RKO (cell line): ENCODE data around the gene TSEN2.
"Not testable (repeated sequence)": the region's sequence is repeated elsewhere in the genome, so short reads cannot be mapped to it uniquely, and the experiment has no call there.

Experiments used
- DNase-seq: peaks from one replicate; pipeline ENCODE4 v3.0.0-alpha.2; 2016; ENCODE audit warnings: low spot score

The TSEN2 gene

DNA sequence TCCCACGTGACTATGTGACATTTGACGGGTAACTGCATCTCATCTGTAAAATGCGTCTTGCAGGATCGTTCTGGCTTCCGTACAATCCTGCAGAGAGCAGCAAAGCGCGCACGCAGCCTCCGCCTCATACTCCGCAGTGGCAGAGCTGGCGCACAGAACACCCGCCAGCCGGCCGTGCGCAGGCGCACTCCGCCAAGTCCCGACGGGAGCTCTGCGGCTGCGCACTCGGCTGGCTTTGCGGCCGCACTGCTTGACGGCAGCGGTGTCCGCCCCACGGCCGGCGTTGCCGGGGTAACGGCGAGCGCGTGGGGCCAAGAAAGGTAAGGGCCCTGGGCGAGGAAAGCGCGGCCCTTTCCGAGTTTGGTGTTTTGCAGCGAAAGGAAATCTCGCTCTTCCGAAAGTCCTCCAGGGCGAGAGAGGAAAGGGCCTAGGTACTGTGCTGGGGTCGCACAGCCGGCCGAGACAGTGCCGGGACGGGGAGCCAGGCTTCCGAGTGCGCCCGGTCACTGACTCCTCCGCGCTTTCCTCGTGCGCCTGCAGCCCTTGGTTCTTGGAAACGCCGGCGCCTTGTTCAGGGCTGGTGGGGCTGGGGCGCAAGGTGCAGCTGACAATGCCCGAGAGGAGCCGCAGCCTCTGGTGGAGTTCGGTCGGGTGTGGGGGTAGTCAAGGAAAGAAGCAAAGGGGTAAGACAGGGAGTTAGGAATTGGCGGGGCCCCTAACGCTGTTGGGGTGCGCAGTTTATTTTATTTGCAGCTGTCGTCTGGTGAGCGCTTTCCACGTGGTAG, at the start of gene TSEN2:
TSS of gene TSEN2 (plus strand) at position 283 of the 785 bp plus-strand sequence. CDS start 5,321 bp downstream, outside the sequence.
- peak; percentile 94 for DNase-seq

DNA sequence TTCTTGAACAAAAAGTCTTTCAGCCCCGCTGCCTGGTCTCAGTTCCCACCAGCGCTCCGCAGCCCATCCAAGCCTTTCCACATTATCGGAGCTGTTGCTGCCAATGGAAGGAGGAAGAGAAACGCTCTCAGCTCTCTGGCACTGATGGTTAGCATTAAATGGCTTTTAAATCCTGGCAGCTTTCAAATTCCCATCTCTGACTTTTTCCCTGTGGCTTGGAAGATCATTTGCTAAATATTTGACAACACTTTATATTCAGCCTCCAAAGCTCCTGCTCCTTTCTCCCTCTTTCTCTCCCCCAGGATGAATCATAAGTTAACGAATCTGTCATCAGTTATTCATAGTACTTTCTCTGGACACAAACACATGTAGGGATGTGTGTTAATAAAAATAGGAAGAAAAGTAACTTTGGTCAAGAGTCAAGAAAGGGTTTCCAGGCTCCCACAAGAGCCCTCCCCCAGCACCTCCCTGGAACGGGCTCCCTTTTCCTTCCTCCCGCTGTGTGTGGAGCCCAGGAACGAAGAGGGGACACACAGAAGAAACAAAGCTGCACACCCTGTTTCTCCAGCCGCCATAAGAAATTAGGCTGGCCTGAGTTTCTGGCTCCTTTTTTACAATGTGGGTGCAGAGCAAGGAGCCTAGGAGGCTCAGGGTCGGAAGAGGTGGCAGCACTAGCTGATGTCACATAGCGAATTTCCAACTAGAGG, 47.6 kb upstream of the TSEN2 start:
- no peak for DNase-seq

DNA sequence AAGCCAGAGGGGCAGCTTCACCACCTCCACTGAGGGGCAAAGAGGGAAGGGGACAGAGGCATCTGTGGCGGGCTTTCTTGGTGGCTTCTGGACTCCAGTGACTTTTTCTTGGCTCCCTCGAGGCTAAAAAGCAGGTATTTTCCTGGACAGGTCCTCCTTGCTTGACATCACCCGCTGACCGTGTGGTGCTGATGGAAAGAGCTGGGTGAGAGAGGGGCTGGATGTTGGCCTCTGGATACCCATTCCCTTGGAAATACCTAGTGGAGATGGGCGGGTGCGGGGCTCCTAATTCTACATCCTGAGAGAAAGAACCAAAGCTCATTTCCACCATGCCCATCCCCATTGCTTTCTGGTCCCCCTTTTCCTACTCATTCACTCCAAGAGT, 47.1 kb upstream of the TSEN2 start:
- no peak for DNase-seq

GRCh38 chr3:12437861-12438260, 46.4 kb upstream of the TSEN2 start:
- no peak for DNase-seq

DNA sequence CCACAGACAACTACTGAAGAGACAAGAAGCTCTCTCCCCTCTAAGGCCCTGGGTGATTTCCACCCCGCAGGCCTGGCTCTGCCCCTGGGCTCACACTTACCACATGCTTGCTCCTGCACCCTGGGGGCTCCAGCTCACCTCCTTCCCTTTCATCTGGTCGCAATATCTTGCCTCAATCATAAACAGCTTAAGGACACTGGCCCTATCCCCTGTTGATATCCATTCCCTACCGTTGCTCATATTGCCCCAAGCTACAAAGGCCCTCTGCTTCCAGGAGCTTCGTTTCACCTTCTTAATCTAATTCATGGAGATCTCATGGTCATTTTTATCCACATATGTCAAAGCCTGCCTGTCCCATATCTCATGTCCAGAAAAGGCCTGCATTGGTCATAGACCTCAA, 46.0 kb upstream of the TSEN2 start:
- DNase-seq = no peak

DNA sequence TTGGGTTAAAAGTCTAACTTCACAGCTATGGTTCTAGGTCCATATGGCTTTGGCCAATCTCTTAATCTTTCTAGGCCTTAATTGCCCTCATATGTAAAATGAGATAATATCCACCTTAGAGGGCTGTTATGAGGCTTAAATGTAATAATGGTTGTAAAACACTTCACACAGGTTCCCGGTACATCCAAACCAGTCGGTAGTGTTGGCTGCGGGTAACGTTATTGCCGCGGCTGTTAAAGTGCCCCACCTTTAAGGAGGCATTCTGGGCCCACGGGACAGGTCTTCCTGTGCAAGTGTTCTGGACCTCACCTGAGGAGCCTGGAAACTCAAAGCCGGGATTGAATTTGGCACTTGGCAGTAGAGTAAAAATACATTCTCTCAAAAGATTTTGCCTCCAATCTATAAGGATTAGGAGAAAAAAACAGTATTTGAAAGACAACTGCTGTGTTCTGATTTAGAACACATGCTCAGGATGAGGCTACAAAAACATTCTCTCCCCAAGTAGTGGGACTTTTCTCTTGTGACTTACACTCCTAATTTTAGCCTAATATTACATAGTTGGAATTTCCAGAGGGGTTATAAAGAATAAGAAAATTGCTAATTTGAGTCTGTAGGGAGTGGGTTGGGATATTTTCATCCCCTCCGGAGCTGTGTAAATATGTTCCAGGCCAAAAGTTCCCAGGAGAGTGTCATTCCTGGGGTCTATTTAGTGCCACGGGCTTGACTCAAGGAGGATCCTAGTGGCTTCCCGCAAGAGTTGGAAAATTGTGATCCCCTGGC, 44.9 kb upstream of the TSEN2 start:
- DNase-seq = no peak

GRCh38 chr3:12440927-12441714, 43.2 kb upstream of the TSEN2 start:
- DNase-seq = no peak

DNA sequence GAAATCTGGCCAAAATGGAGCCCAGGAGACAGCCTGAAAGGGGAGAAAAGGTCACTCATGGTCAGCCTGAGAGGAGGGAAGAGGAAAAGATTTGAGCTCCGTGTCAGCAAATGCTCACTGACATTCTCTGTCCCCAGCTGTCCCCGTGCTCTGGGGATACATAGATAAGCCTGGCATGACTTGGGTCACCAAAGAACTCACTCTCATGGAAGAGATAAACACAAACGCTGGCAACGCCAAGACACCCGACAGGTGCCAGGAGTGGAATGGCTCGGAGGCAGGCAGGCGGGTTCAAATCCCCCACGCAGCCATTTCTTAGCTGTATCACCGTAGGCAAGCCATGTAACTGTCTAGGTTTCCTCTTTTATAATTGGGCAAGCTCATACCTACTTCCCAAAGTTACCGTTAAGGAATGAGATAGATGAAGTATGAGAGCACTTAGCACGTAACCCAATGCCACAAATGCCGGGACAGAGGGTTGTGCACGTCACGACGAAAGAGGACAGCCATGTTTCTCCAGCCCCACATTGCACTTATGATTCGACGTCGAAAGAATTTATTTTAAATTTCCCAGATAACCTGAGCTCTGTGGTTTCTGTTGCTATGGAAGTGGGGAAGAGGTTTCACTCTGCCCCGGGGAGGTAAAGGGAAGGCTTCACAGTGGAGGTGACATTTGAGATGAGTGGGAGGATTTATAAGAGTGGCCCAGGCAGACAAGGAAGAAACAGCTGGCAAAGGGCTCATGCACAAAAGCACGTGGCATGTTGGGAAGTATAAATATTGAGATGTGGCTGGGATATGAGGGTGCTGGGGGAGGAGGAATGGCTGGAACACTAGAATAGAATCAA, 41.4 kb upstream of the TSEN2 start:
- no peak for DNase-seq

GRCh38 chr3:12443781-12444522, 40.3 kb upstream of the TSEN2 start:
- DNase-seq = no peak

DNA sequence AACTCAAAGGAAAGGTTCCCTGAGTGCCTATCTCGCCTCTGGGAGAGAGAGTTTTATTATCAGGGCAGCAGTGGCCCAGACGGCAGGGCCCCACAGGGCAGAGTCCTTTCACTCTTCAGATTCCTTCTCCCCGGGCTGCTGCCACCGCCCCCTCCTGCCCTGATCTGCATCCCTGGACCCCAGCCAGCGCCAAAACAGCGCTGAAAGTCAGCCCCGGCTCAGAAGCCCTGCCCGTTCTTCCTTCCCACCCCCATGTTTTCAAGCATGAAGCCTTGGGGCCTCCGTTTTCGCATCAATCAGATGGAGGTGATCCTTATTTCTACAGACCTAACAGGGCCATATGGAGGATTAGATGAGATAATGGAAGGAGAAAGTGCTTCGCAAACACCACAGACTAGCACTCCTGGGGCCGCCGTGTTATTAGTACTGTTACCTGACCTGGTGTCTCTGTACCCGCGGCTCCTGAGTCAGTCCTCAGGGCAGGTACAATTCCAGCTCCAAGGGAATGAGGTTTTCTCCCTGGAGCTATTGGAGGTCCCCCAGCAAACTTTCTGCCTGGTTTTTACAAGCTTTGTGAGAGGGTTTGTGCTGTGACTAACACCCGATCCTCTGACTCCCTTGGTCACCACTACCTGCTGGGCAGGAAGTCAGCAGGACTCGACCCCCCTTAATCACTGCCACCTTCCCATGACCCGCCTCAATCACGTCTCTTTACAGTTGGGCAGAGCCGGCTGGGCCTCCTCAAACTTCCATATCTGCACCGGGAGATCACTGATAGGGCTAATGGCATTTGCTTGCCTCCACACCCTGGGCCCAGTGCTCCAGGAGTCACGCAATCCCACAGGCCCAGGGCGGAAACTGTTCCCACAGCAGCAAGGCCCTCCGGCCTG, 39.5 kb upstream of the TSEN2 start:
- no peak for DNase-seq

DNA sequence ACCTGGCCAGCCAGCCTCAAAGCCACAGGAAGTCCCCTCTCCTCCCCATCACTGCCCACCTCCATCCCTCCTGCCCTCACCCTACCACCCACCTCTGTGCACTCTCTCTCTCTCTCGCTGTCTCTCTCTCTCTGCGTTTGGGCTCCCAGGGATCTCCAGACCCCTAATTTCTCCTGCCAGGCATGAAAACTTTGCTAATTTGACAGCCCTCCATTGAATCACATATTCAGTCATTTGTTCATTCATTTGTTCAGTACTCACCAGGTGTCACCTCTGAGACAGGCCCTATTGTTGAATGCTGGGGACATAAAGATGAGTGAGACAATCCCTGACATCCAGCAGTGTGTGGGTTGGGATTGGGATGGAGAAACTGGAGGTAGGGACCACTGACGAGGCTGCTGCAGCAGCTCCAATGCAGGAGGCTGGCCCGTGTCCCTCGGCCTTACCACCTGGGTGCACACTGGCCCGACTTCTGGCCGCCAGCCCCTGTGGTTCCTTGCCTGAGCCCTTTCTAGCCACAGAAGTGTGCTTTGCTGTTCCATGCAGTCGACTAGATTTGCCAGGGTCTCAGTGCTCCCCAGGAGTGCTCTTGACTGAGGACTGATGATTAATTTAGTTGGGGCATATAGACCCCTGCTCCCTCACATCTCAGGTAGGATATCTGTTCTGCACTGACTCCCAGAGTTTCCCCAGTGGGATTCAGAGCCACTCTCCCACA, 38.6 kb upstream of the TSEN2 start:
- no peak for DNase-seq

- DNase-seq = no peak
These were observed 38.0 kb upstream of the TSEN2 start for GRCh38 chr3:12446298-12446697.

DNA sequence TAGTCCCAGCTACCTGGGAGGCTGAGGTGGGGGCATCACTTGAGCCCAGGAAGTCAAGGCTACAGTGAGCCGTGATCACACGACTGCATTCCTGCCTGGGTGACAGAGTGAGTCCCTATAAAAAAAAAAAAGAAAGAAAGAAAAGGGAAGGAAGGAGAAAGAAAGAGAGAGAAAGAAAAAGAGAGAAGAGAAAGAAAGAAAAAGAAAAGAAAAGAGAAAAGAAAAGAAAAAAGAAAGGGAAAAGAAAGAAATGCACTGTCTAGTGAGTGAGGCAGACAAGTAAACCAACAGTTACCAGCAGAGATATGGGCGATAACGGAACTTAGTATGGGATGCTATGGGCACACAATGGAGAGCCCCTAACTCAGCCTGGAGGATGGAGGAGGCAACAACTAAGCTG, 37.2 kb upstream of the TSEN2 start:
- no peak for DNase-seq

- DNase-seq = not testable (repeated sequence)
These were observed 35.7 kb upstream of the TSEN2 start for GRCh38 chr3:12448404-12449202.

GRCh38 chr3:12449889-12450682, 34.2 kb upstream of the TSEN2 start:
- no peak for DNase-seq

DNA sequence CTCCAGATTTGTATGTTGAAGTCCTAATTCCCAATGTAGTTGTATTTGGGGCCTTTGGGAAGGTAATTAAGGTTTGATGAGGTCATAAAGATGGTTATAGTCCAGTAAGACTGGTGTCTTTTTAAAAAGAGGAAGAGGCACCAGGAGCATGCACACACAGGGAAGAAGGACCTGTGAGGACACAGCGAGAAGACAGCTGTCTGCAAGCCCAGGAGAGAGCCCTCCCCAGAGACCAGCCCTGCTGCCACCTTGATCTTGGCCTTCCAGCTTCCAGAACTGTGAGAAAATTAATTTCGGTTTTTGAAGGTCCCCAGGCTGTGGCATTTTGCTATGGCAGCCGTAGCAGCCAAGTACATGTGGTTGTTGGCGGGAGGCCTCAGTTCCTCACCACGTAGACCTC, 32.8 kb upstream of the TSEN2 start:
- DNase-seq = no peak

DNA sequence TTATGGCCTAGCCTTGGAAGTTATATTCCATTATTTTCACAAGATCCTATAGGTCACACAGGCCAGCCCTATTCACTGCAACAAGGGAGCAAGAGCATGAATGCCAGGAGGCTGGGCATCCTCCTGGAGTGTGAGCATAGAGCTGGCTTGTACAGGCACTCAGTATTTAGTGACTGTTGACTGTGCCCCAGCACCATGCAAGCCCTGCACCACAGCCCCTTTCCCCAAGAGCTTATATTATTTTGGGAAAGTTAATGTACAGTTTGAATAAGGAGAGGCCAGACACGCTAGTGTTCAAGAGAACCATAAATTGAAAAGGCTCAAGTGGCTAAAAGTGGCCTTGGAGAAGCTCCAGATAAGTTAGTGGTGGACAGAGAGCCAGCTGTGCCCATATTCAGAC, 32.3 kb upstream of the TSEN2 start:
- no peak for DNase-seq
